Smooth muscle cell (in vitro differentiated cells): Measurements from ENCODE around the gene SMIM45.

ENCODE experiments used
- DNase-seq: peaks from one replicate; lab custom pipeline; 2025; ENCODE audit not compliant: unreplicated experiment; lab: John Stamatoyannopoulos, UW
- H2AFZ ChIP-seq: fragments of 200-600 bp; sonication (generic); 2 replicates; pipeline ENCODE4 v1.6.0; 2016; ENCODE audit warnings: antibody characterized with exemption, low read depth, mild to moderate bottlenecking
- H3F3A ChIP-seq: fragments of 200-600 bp; sonication (generic); 2 replicates; pipeline ENCODE4 v1.6.0; 2017; ENCODE audit warnings: antibody characterized with exemption, low read depth
- H3K27ac ChIP-seq: fragments of 200-600 bp; sonication (generic); 2 replicates; pipeline ENCODE4 v1.5.1; 2016; ENCODE audit warnings: low read depth, mild to moderate bottlenecking
- H3K27me3 ChIP-seq: fragments of 200-600 bp; sonication (generic); 2 replicates; pipeline ENCODE4 v1.6.1; 2016; ENCODE audit warnings: low read depth, mild to moderate bottlenecking
- H3K36me3 ChIP-seq: fragments of 200-600 bp; sonication (generic); 2 replicates; pipeline ENCODE4 v1.5.1; 2016; ENCODE audit warnings: low read depth
- H3K4me1 ChIP-seq: fragments of 200-600 bp; sonication (generic); 2 replicates; pipeline ENCODE4 v1.5.1; 2016; ENCODE audit warnings: low read depth
- H3K4me2 ChIP-seq: fragments of 200-600 bp; sonication (generic); 2 replicates; pipeline ENCODE4 v1.6.0; 2016; ENCODE audit warnings: mild to moderate bottlenecking
- H3K4me3 ChIP-seq: fragments of 200-600 bp; sonication (generic); 2 replicates; pipeline ENCODE4 v1.5.1; 2016; ENCODE audit warnings: mild to moderate bottlenecking
- H3K79me2 ChIP-seq: fragments of 200-600 bp; sonication (generic); 2 replicates; pipeline ENCODE4 v1.6.0; 2016; ENCODE audit warnings: low read depth, mild to moderate bottlenecking
- H3K9ac ChIP-seq: fragments of 200-600 bp; sonication (generic); 2 replicates; pipeline ENCODE4 v1.6.0; 2016; ENCODE audit warnings: low read depth
- H3K9me3 ChIP-seq: fragments of 200-600 bp; sonication (generic); replicated peaks from 2 replicates; pipeline ENCODE4 v1.5.1; 2016; ENCODE audit warnings: low read depth
- H4K20me1 ChIP-seq: fragments of 200-600 bp; sonication (generic); 2 replicates; pipeline ENCODE4 v1.6.0; 2016; ENCODE audit warnings: low read depth
- CTCF ChIP-seq: fragments of 200-600 bp; sonication (generic); IDR thresholded peaks from 2 replicates; pipeline ENCODE4 v1.5.1; 2017; ENCODE audit warnings: borderline replicate concordance, mild to moderate bottlenecking, antibody characterized with exemption; ENCODE audit not compliant: insufficient read depth, poor library complexity, severe bottlenecking
- WGBS: methylation state at CpG from one replicate; pipeline ENCODE4 v1.1.7; 2016; ENCODE audit warnings: low lambda C conversion rate; 5-methylcytosine and 5-hydroxymethylcytosine counted together

SMIM45 gene

GRCh38 chr22:41905411-41906202, 46.3 kb upstream of the SMIM45 start:
- Histone ChIP-seq H3K4me3 (no peak overlapping the region), H3K27me3 (peaks cover 20% of the 10 kb centered on the region), H3K4me1 (peaks cover under 1% of the 10 kb centered on the region), H3K27ac (no peak overlapping the region), H3F3A (no peaks in the 10 kb centered on the region), H3K9me3 (no peaks in the 10 kb centered on the region), H3K36me3 (no peaks in the 10 kb centered on the region), H3K9ac (no peak overlapping the region), H4K20me1 (peaks cover 59% of the 10 kb centered on the region), H2AFZ (no peak overlapping the region), H3K4me2 (no peak overlapping the region), H3K79me2 (no peaks in the 10 kb centered on the region)
- DNase-seq: no peak
- 96% methylated on average over 23 of the region's 23 CpGs for WGBS
- no peak for TF ChIP-seq CTCF

DNA sequence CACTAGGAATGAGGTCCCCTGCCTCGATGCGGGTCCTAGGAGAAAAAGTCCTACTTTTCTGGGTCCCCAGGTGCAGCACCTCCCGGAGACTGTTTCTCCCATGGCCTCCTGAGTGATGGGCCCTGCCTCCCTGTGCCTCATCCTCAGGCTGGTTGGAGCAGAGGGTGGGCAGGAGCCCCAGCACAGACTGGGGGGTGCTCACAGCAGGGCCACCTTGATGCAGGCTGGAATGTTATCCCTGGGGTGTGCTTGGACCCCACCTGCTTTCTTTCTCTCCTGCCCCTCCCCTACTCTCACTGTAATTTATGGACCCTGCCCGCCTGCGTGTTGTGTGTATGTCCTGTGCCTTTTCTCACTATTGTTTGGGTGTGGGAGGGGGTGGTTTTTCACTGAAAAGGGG, 45.1 kb upstream of the SMIM45 start:
- DNase-seq: no peak
- Histone ChIP-seq H3K27ac (no peak overlapping the region), H3K36me3 (no peaks in the 10 kb centered on the region), H3K9ac (no peak overlapping the region), H3K4me2 (no peak overlapping the region), H2AFZ (no peak overlapping the region), H3K9me3 (no peaks in the 10 kb centered on the region), H3F3A (no peaks in the 10 kb centered on the region), H4K20me1 (peaks cover 63% of the 10 kb centered on the region), H3K79me2 (no peaks in the 10 kb centered on the region), H3K4me3 (no peak overlapping the region), H3K4me1 (peaks cover 4% of the 10 kb centered on the region), H3K27me3 (peaks cover 32% of the 10 kb centered on the region)
- WGBS: 98% methylated on average over 5 of the region's 5 CpGs
- TF ChIP-seq CTCF: no peak

DNA sequence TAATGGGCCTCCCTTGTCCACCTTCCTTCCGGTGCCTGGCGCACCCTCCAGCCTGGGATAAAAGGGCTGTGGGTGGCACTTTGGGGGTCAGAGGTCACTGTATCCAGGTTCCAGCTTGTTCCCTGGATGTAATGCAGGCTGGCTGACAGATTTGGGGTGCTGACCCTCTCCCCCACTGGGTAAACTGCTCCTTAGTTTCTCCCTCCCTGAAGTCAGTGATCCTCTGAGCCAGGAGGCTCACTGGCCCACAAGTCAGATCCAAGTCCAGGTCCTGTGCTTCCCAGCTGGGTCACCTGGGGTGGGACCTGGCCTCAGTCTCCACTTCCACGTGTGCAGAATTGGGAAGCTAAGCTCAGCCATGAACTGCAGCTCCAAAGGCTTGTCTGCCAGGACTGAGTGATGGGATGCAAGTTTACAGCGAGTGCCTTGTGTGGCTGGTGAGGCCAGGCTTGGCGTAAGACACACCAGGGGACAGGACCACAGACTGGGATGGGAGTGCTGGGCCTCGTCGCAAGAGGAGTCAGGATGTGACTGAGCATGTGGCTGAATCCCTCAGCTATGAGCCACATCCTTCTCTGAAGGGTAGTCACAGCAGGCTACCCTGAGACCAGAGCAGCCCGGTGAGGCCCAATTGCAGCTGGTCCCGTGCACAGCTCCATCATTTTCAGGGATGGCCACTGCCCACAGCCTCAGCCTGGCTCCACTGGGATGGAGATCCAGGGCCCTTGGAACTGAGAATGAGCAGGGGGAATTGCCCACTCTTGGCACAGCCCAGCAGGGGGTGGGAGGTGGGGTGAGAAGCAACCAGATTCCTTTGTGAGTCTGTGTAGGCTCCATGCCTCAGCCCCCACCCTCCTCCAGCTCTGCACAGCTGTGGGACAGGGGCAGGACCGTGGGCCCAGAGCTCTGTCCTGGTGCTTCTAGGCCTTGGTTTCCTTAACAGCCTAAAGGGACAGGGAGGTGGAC, 44.2 kb upstream of the SMIM45 start:
- Histone ChIP-seq H3K27me3 (peaks cover 41% of the 10 kb centered on the region), H3K36me3 (no peaks in the 10 kb centered on the region), H4K20me1 (peaks cover 63% of the 10 kb centered on the region), H3K27ac (no peak overlapping the region), H3K9ac (no peak overlapping the region), H3K4me1 (peaks cover 4% of the 10 kb centered on the region), H2AFZ (no peak overlapping the region), H3F3A (no peaks in the 10 kb centered on the region), H3K9me3 (no peaks in the 10 kb centered on the region), H3K4me2 (no peak overlapping the region), H3K79me2 (no peaks in the 10 kb centered on the region), H3K4me3 (no peak overlapping the region)
- 80% methylated on average over 10 of the region's 10 CpGs for WGBS
- DNase-seq: no peak
- no peak for TF ChIP-seq CTCF
